ENCODE results near the gene MAP6.

Gene MAP6

GRCh38 chr11:75667831-75668450 is 897 bp downstream of the MAP6 start:
- Histone ChIP-seq H3K27me3 (replicated peaks; ENCODE audit: control insufficient read depth, insufficient read depth, low read length, poor library complexity, severe bottlenecking) (peaks cover 34% of the 10 kb centered on the region), H3K27ac (ENCODE audit: insufficient read depth, low read length, poor library complexity, severe bottlenecking) (no peak overlapping the region), H3K9me3 (ENCODE audit: control insufficient read depth, low read length) (no peaks in the 10 kb centered on the region), H3K4me1 (ENCODE audit: control insufficient read depth, insufficient read depth, low read length, poor library complexity, severe bottlenecking) (peaks cover 14% of the 10 kb centered on the region), H3K36me3 (ENCODE audit: control insufficient read depth, insufficient read depth, low read length) (no peaks in the 10 kb centered on the region), H3K4me3 (ENCODE audit: insufficient read depth, low read depth, low read length, poor library complexity, severe bottlenecking) (peak overlapping the region; percentile 49)
- DNase-seq, result no peak

- peaks cover 14% of the 10 kb centered on the region for H3K4me1 ChIP-seq (ENCODE audit: control insufficient read depth, insufficient read depth, low read length, poor library complexity, severe bottlenecking)
- no peak overlapping the region for H3K27ac ChIP-seq (ENCODE audit: insufficient read depth, low read length, poor library complexity, severe bottlenecking)
- DNase-seq, result no peak
- no peaks in the 10 kb centered on the region for H3K36me3 ChIP-seq (ENCODE audit: control insufficient read depth, insufficient read depth, low read length)
- H3K9me3 ChIP-seq (ENCODE audit: control insufficient read depth, low read length), result no peaks in the 10 kb centered on the region
- H3K27me3 ChIP-seq (replicated peaks; ENCODE audit: control insufficient read depth, insufficient read depth, low read length, poor library complexity, severe bottlenecking), result peaks cover 34% of the 10 kb centered on the region
- H3K4me3 ChIP-seq (ENCODE audit: insufficient read depth, low read depth, low read length, poor library complexity, severe bottlenecking), result peak overlapping the region; percentile 22
Observed at GRCh38 chr11:75667255-75667830, 1.5 kb downstream of the MAP6 start.

GRCh38 chr11:75665990-75666389 is 2.8 kb downstream of the MAP6 start:
- Histone ChIP-seq H3K9me3 (ENCODE audit: control insufficient read depth, low read length) (no peaks in the 10 kb centered on the region), H3K27ac (ENCODE audit: insufficient read depth, low read length, poor library complexity, severe bottlenecking) (no peak overlapping the region), H3K4me1 (ENCODE audit: control insufficient read depth, insufficient read depth, low read length, poor library complexity, severe bottlenecking) (peaks cover 14% of the 10 kb centered on the region), H3K36me3 (ENCODE audit: control insufficient read depth, insufficient read depth, low read length) (no peaks in the 10 kb centered on the region), H3K27me3 (replicated peaks; ENCODE audit: control insufficient read depth, insufficient read depth, low read length, poor library complexity, severe bottlenecking) (peaks cover 34% of the 10 kb centered on the region), H3K4me3 (ENCODE audit: insufficient read depth, low read depth, low read length, poor library complexity, severe bottlenecking) (no peak overlapping the region)
- DNase-seq, result no peak

DNA sequence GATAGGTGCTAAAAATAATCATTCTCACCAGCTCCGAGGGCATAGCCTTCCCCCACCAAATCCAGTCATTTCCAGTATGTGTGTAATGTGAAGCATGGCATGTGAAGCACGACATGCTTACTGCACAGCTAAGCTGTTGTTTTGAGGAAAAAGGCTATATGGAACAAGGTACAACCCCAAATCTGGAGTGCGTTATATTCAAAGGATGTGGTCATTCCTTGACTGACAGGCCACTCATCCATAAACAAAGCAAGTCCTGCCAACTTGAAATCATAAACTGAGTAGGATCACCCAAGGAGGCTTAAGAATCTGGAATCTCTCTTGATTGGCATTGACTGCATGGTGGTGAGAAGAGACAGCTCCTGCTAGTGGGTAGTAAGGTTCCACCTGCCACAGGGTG is 3.7 kb downstream of the MAP6 start:
- no peak overlapping the region for H3K27ac ChIP-seq (ENCODE audit: insufficient read depth, low read length, poor library complexity, severe bottlenecking)
- DNase-seq, result no peak
- H3K27me3 ChIP-seq (replicated peaks; ENCODE audit: control insufficient read depth, insufficient read depth, low read length, poor library complexity, severe bottlenecking), result peaks cover 34% of the 10 kb centered on the region
- H3K36me3 ChIP-seq (ENCODE audit: control insufficient read depth, insufficient read depth, low read length), result no peaks in the 10 kb centered on the region
- no peak overlapping the region for H3K4me3 ChIP-seq (ENCODE audit: insufficient read depth, low read depth, low read length, poor library complexity, severe bottlenecking)
- H3K4me1 ChIP-seq (ENCODE audit: control insufficient read depth, insufficient read depth, low read length, poor library complexity, severe bottlenecking), result peaks cover 14% of the 10 kb centered on the region
- H3K9me3 ChIP-seq (ENCODE audit: control insufficient read depth, low read length), result no peaks in the 10 kb centered on the region

- Histone ChIP-seq H3K4me3 (ENCODE audit: insufficient read depth, low read depth, low read length, poor library complexity, severe bottlenecking) (no peak overlapping the region), H3K9me3 (ENCODE audit: control insufficient read depth, low read length) (no peaks in the 10 kb centered on the region), H3K27me3 (replicated peaks; ENCODE audit: control insufficient read depth, insufficient read depth, low read length, poor library complexity, severe bottlenecking) (peaks cover 29% of the 10 kb centered on the region), H3K4me1 (ENCODE audit: control insufficient read depth, insufficient read depth, low read length, poor library complexity, severe bottlenecking) (peaks cover 14% of the 10 kb centered on the region), H3K27ac (ENCODE audit: insufficient read depth, low read length, poor library complexity, severe bottlenecking) (no peak overlapping the region), H3K36me3 (ENCODE audit: control insufficient read depth, insufficient read depth, low read length) (no peaks in the 10 kb centered on the region)
- DNase-seq, result no peak
Observed at GRCh38 chr11:75664389-75664788, 4.4 kb downstream of the MAP6 start.

DNA sequence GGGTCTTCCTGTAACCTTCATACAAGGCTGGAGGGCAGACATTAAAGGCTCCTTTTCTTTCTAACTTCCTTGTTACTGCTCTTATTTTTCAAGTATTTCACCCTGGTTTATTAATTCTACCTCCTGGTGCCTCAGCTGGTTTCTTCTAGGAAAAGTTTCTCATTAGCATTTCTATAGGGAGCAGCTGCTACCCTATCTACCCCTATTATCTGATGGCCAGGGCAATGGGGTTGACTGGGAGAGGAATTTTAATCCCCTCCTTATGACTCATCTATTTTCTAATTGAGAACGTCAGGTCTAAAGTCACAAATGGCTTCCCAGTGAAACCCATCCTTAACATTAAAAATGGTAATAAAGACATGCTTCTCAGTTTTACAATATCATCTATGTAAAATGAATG is 5.0 kb downstream of the MAP6 start:
- Histone ChIP-seq H3K4me1 (ENCODE audit: control insufficient read depth, insufficient read depth, low read length, poor library complexity, severe bottlenecking) (peaks cover 11% of the 10 kb centered on the region), H3K27ac (ENCODE audit: insufficient read depth, low read length, poor library complexity, severe bottlenecking) (no peak overlapping the region), H3K9me3 (ENCODE audit: control insufficient read depth, low read length) (no peaks in the 10 kb centered on the region), H3K36me3 (ENCODE audit: control insufficient read depth, insufficient read depth, low read length) (no peaks in the 10 kb centered on the region), H3K4me3 (ENCODE audit: insufficient read depth, low read depth, low read length, poor library complexity, severe bottlenecking) (no peak overlapping the region), H3K27me3 (replicated peaks; ENCODE audit: control insufficient read depth, insufficient read depth, low read length, poor library complexity, severe bottlenecking) (peaks cover 24% of the 10 kb centered on the region)
- no peak for DNase-seq

GRCh38 chr11:75659836-75660235 is 9.0 kb downstream of the MAP6 start:
- H3K4me3 ChIP-seq (ENCODE audit: insufficient read depth, low read depth, low read length, poor library complexity, severe bottlenecking), result no peak overlapping the region
- H3K36me3 ChIP-seq (ENCODE audit: control insufficient read depth, insufficient read depth, low read length), result no peaks in the 10 kb centered on the region
- no peak for DNase-seq
- no peaks in the 10 kb centered on the region for H3K27me3 ChIP-seq (replicated peaks; ENCODE audit: control insufficient read depth, insufficient read depth, low read length, poor library complexity, severe bottlenecking)
- no peak overlapping the region for H3K27ac ChIP-seq (ENCODE audit: insufficient read depth, low read length, poor library complexity, severe bottlenecking)
- H3K4me1 ChIP-seq (ENCODE audit: control insufficient read depth, insufficient read depth, low read length, poor library complexity, severe bottlenecking), result no peaks in the 10 kb centered on the region
- no peaks in the 10 kb centered on the region for H3K9me3 ChIP-seq (ENCODE audit: control insufficient read depth, low read length)

GRCh38 chr11:75656044-75656727 is 12.7 kb downstream of the MAP6 start:
- no peaks in the 10 kb centered on the region for H3K27me3 ChIP-seq (replicated peaks; ENCODE audit: control insufficient read depth, insufficient read depth, low read length, poor library complexity, severe bottlenecking)
- H3K4me1 ChIP-seq (ENCODE audit: control insufficient read depth, insufficient read depth, low read length, poor library complexity, severe bottlenecking), result no peaks in the 10 kb centered on the region
- H3K36me3 ChIP-seq (ENCODE audit: control insufficient read depth, insufficient read depth, low read length), result no peaks in the 10 kb centered on the region
- H3K9me3 ChIP-seq (ENCODE audit: control insufficient read depth, low read length), result no peaks in the 10 kb centered on the region
- no peak overlapping the region for H3K27ac ChIP-seq (ENCODE audit: insufficient read depth, low read length, poor library complexity, severe bottlenecking)
- DNase-seq, result no peak
- no peak overlapping the region for H3K4me3 ChIP-seq (ENCODE audit: insufficient read depth, low read depth, low read length, poor library complexity, severe bottlenecking)

- Histone ChIP-seq H3K27me3 (replicated peaks; ENCODE audit: control insufficient read depth, insufficient read depth, low read length, poor library complexity, severe bottlenecking) (no peaks in the 10 kb centered on the region), H3K4me1 (ENCODE audit: control insufficient read depth, insufficient read depth, low read length, poor library complexity, severe bottlenecking) (no peaks in the 10 kb centered on the region), H3K27ac (ENCODE audit: insufficient read depth, low read length, poor library complexity, severe bottlenecking) (no peak overlapping the region), H3K4me3 (ENCODE audit: insufficient read depth, low read depth, low read length, poor library complexity, severe bottlenecking) (no peak overlapping the region), H3K9me3 (ENCODE audit: control insufficient read depth, low read length) (no peaks in the 10 kb centered on the region), H3K36me3 (ENCODE audit: control insufficient read depth, insufficient read depth, low read length) (no peaks in the 10 kb centered on the region)
- no peak for DNase-seq
Observed at GRCh38 chr11:75655605-75656004, 13.2 kb downstream of the MAP6 start.

GRCh38 chr11:75654314-75654713 is 14.5 kb downstream of the MAP6 start:
- Histone ChIP-seq H3K27me3 (replicated peaks; ENCODE audit: control insufficient read depth, insufficient read depth, low read length, poor library complexity, severe bottlenecking) (no peaks in the 10 kb centered on the region), H3K4me3 (ENCODE audit: insufficient read depth, low read depth, low read length, poor library complexity, severe bottlenecking) (no peak overlapping the region), H3K9me3 (ENCODE audit: control insufficient read depth, low read length) (no peaks in the 10 kb centered on the region), H3K27ac (ENCODE audit: insufficient read depth, low read length, poor library complexity, severe bottlenecking) (no peak overlapping the region), H3K36me3 (ENCODE audit: control insufficient read depth, insufficient read depth, low read length) (no peaks in the 10 kb centered on the region), H3K4me1 (ENCODE audit: control insufficient read depth, insufficient read depth, low read length, poor library complexity, severe bottlenecking) (no peaks in the 10 kb centered on the region)
- no peak for DNase-seq

All from effector memory CD4-positive, alpha-beta T cell (primary cell).